Measurements from ENCODE around the gene PLEKHM3. TPM values are rescaled to one million over a fixed set of nuclear protein-coding genes. Genes with fewer than 3 reads are reported as not detected.

PLEKHM3 gene
- total RNA-seq, 2 experiments from 2014 or later: 11.3 to 11.6 TPM

- ChIA-PET CTCF (no interaction called here), POLR2A (interaction anchor here (0.7 kb wide), 1 partner anchor 72 kb away, joined by 3 read pairs; no protein-coding TSS in a partner anchor)
- intact Hi-C loops (cut with DNase I, micrococcal nuclease): no loop called here
- H3K9me3 Mint-ChIP-seq: peaks cover 10% of the 10 kb centered on the region
- peaks cover 32% of the 10 kb centered on the region for H3K4me1 Mint-ChIP-seq (ENCODE audit: low read depth)
- H3K4me3 Mint-ChIP-seq: no peak overlapping the region
- ATAC-seq (ENCODE audit: poor library complexity) (no peak), DNase-seq (no peak)
- peaks cover 25% of the 10 kb centered on the region for H3K36me3 Mint-ChIP-seq (ENCODE audit: low read depth)
- TF ChIP-seq, protein P1, sequence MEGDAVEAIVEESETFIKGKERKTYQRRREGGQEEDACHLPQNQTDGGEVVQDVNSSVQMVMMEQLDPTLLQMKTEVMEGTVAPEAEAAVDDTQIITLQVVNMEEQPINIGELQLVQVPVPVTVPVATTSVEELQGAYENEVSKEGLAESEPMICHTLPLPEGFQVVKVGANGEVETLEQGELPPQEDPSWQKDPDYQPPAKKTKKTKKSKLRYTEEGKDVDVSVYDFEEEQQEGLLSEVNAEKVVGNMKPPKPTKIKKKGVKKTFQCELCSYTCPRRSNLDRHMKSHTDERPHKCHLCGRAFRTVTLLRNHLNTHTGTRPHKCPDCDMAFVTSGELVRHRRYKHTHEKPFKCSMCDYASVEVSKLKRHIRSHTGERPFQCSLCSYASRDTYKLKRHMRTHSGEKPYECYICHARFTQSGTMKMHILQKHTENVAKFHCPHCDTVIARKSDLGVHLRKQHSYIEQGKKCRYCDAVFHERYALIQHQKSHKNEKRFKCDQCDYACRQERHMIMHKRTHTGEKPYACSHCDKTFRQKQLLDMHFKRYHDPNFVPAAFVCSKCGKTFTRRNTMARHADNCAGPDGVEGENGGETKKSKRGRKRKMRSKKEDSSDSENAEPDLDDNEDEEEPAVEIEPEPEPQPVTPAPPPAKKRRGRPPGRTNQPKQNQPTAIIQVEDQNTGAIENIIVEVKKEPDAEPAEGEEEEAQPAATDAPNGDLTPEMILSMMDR (IDR thresholded peaks at IDR 0.05): no peak
- peaks cover 4 to 6% of the 10 kb centered on the region in 2 experiments for H3K9me3 ChIP-seq (ENCODE audit: control insufficient read depth in 1 of 2, insufficient read depth in 1 of 2, low read length in 2 of 2)
- H3K27me3 ChIP-seq (ENCODE audit: control insufficient read depth in 1 of 2, insufficient read depth in 2 of 2, low read length in 2 of 2): no peaks in the 10 kb centered on the region
- no peak overlapping the region for H3K4me3 ChIP-seq (ENCODE audit: low read length)
- no peak overlapping the region for H3K27ac Mint-ChIP-seq
- H3K27me3 Mint-ChIP-seq: no peaks in the 10 kb centered on the region
- H3K36me3 ChIP-seq (ENCODE audit: insufficient read depth, low read length): no peaks in the 10 kb centered on the region
- H3K27ac ChIP-seq (ENCODE audit: low read depth in 1 of 2, low read length in 2 of 2): no peak overlapping the region
- H3K4me1 ChIP-seq (ENCODE audit: insufficient read depth, low read length): no peaks in the 10 kb centered on the region
Measured at GRCh38 chr2:207967121-207967520, 58.2 kb downstream of the PLEKHM3 start.

GRCh38 chr2:207960911-207961310 lies 64.4 kb downstream of the PLEKHM3 start:
- H3K4me3 ChIP-seq (ENCODE audit: low read length): no peak overlapping the region
- DNase-seq (no peak), ATAC-seq (ENCODE audit: poor library complexity) (no peak)
- H3K4me1 ChIP-seq (ENCODE audit: insufficient read depth, low read length): no peaks in the 10 kb centered on the region
- Mint-ChIP-seq H3K4me3 (no peak overlapping the region), H3K27ac (no peak overlapping the region), H3K36me3 (ENCODE audit: low read depth) (peaks cover 40% of the 10 kb centered on the region), H3K9me3 (peaks cover 10% of the 10 kb centered on the region), H3K4me1 (ENCODE audit: low read depth) (no peaks in the 10 kb centered on the region), H3K27me3 (no peaks in the 10 kb centered on the region)
- H3K36me3 ChIP-seq (ENCODE audit: insufficient read depth, low read length): no peaks in the 10 kb centered on the region
- H3K27me3 ChIP-seq (ENCODE audit: control insufficient read depth in 1 of 2, insufficient read depth in 2 of 2, low read length in 2 of 2): no peaks in the 10 kb centered on the region
- ChIA-PET CTCF (no interaction called here), POLR2A (no interaction called here)
- H3K9me3 ChIP-seq (ENCODE audit: control insufficient read depth in 1 of 2, insufficient read depth in 1 of 2, low read length in 2 of 2): peaks cover 4 to 9% of the 10 kb centered on the region in 2 experiments
- TF ChIP-seq, protein P1 (IDR thresholded peaks at IDR 0.05): no peak
- H3K27ac ChIP-seq (ENCODE audit: low read depth in 1 of 2, low read length in 2 of 2): no peak overlapping the region
- intact Hi-C loops (cut with DNase I, micrococcal nuclease): no loop called here

GRCh38 chr2:207960090-207960489 lies 65.2 kb downstream of the PLEKHM3 start:
- no peak for DNase-seq
- CTCF ChIA-PET: interaction anchor here (1.2 kb wide), 1 partner anchor 21 kb away, joined by 4 read pairs; no protein-coding TSS in a partner anchor
- Histone ChIP-seq H3K4me1 (ENCODE audit: insufficient read depth, low read length) (no peaks in the 10 kb centered on the region), H3K27me3 (ENCODE audit: control insufficient read depth in 1 of 2, insufficient read depth in 2 of 2, low read length in 2 of 2) (no peaks in the 10 kb centered on the region), H3K27ac (ENCODE audit: low read depth in 1 of 2, low read length in 2 of 2) (no peak overlapping the region), H3K9me3 (ENCODE audit: control insufficient read depth in 1 of 2, insufficient read depth in 1 of 2, low read length in 2 of 2) (peaks cover 4 to 9% of the 10 kb centered on the region in 2 experiments), H3K4me3 (ENCODE audit: low read length) (no peak overlapping the region), H3K36me3 (ENCODE audit: insufficient read depth, low read length) (no peaks in the 10 kb centered on the region)
- Mint-ChIP-seq H3K9me3 (peaks cover 10% of the 10 kb centered on the region), H3K27ac (no peak overlapping the region), H3K4me1 (ENCODE audit: low read depth) (no peaks in the 10 kb centered on the region), H3K4me3 (no peak overlapping the region), H3K36me3 (ENCODE audit: low read depth) (peaks cover 38% of the 10 kb centered on the region), H3K27me3 (no peaks in the 10 kb centered on the region)
- intact Hi-C loops (cut with DNase I, micrococcal nuclease): no loop called here
- ATAC-seq (ENCODE audit: poor library complexity): no peak
- POLR2A ChIA-PET: no interaction called here
- TF ChIP-seq, protein P1 (IDR thresholded peaks at IDR 0.05): no peak

Measured in CD4-positive, alpha-beta T cell (primary cell).